HepG2 (cell line): Measurements from ENCODE around the gene FNDC3B. TPM values are rescaled to one million over a fixed set of nuclear protein-coding genes. Genes with fewer than 3 reads are reported as not detected.

ENCODE experiments used
- ATF7 ChIP-seq, 2 experiments: fragments of 450-650 bp in 1 of 2; sonication (generic) in 1 of 2; formaldehyde crosslinking in 1 of 2; IDR thresholded peaks; 2 replicates each; pipeline versions ENCODE4 v1.4.0 to v1.6.1; 2016 to 2020; ENCODE audit warnings: antibody characterized with exemption in 1 of 2, mild to moderate bottlenecking in 1 of 2, missing genetic modification reagents in 1 of 2
- FOXJ3 ChIP-seq: sonication (generic); formaldehyde crosslinking; IDR thresholded peaks from 2 replicates; pipeline ENCODE4 v1.4.0; 2020; ENCODE audit warnings: missing genetic modification reagents, mild to moderate bottlenecking, borderline replicate concordance
- KDM1A ChIP-seq: IDR thresholded peaks from 2 replicates; pipeline ENCODE4 v1.6.1; 2016; ENCODE audit warnings: missing compliant biosample characterization
- MBNL3 ChIP-seq: fragments of 250-450 bp; sonication (Bioruptor Pico); conservative IDR thresholded peaks from 2 replicates; pipeline ENCODE4 v1.8.0; 2022; ENCODE audit warnings: mild to moderate bottlenecking, inconsistent platforms
- MEIS2 ChIP-seq: sonication (generic); formaldehyde crosslinking; IDR thresholded peaks from 2 replicates; pipeline ENCODE4 v1.9.0; 2021; ENCODE audit warnings: mild to moderate bottlenecking, missing genetic modification reagents
- NR1H2 ChIP-seq: sonication (generic); formaldehyde crosslinking; IDR thresholded peaks from 2 replicates; pipeline ENCODE4 v1.8.1; 2022; ENCODE audit warnings: low read depth, missing genetic modification reagents, borderline replicate concordance
- POGZ ChIP-seq: sonication (generic); formaldehyde crosslinking; IDR thresholded peaks from 2 replicates; pipeline ENCODE4 v1.4.0; 2020; ENCODE audit warnings: mild to moderate bottlenecking, missing genetic modification reagents
- RFX1 ChIP-seq: fragments of 450-650 bp; IDR thresholded peaks from 2 replicates; pipeline ENCODE4 v1.6.1; 2017
- SP1 ChIP-seq, 2 experiments: fragments of 450-650 bp in 1 of 2; sonication (generic) in 1 of 2; formaldehyde crosslinking in 1 of 2; IDR thresholded peaks; 2 replicates each; pipeline versions ENCODE4 v1.4.0 to v1.6.1; 2016 to 2020; ENCODE audit warnings: missing genetic modification reagents in 1 of 2
- ZC3H13 ChIP-seq: sonication (generic); formaldehyde crosslinking; IDR thresholded peaks from 2 replicates; pipeline ENCODE4 v1.8.1; 2023; ENCODE audit warnings: mild to moderate bottlenecking, missing genetic modification reagents, moderate library complexity
- ZKSCAN8 ChIP-seq: IDR thresholded peaks from 2 replicates; pipeline ENCODE4 v1.6.1; 2016; ENCODE audit warnings: borderline replicate concordance, missing genetic modification reagents, missing compliant biosample characterization
- ZNF263 ChIP-seq: sonication (generic); formaldehyde crosslinking; IDR thresholded peaks from 2 replicates; pipeline ENCODE4 v1.4.0; 2020; ENCODE audit warnings: missing genetic modification reagents
- ZNF567 ChIP-seq: sonication (generic); formaldehyde crosslinking; IDR thresholded peaks from 2 replicates; pipeline ENCODE4 v1.8.1; 2023; ENCODE audit warnings: mild to moderate bottlenecking, missing genetic modification reagents, borderline replicate concordance
- ZNF614 ChIP-seq: IDR thresholded peaks from 2 replicates; pipeline ENCODE4 v1.6.1; 2018; ENCODE audit warnings: missing biosample characterization, missing genetic modification reagents, inconsistent platforms, borderline replicate concordance
- ZNF709 ChIP-seq: sonication (generic); formaldehyde crosslinking; IDR thresholded peaks from 2 replicates; pipeline ENCODE4 v1.5.0; 2020; ENCODE audit warnings: mild to moderate bottlenecking, missing genetic modification reagents
- polyA plus RNA-seq, 8 experiments: library from polyadenylated mRNA; depleted of rRNA in 3 of 8; stranded (reverse) in 7 of 8; unstranded in 1 of 8; fragments of >200 nt; fragmentation: Illumina TruSeq in 4 of 8; extraction: Trizol in 4 of 8; gene quantifications; 2 replicates each; pipeline versions ENCODE4 v1.2.1 to v1.2.3, GENCODE V29; 2011 to 2016; ENCODE audit warnings: low read depth in 4 of 8, missing spikeins in 1 of 8, mixed read lengths in 1 of 8; ENCODE audit not compliant: insufficient read depth in 1 of 8
- total RNA-seq, 5 experiments: library from RNA; depleted of rRNA; stranded (reverse); fragments of >200 nt; fragmentation: Illumina TruSeq; extraction: Trizol; gene quantifications; 2 replicates each; pipeline ENCODE4 v1.2.3, GENCODE V29; 2016; ENCODE audit warnings: low read depth in 1 of 5
- TF ChIP-seq, protein P1 (sequence below): sonication (generic); formaldehyde crosslinking; IDR thresholded peaks from 2 replicates; pipeline ENCODE4 v1.5.0; 2020; ENCODE audit warnings: mild to moderate bottlenecking, missing genetic modification reagents, borderline replicate concordance
- TF ChIP-seq, protein P2 (sequence below): sonication (generic); formaldehyde crosslinking; IDR thresholded peaks from 2 replicates; pipeline ENCODE4 v1.5.1; 2020; ENCODE audit warnings: missing genetic modification reagents, mild to moderate bottlenecking, borderline replicate concordance
- TF ChIP-seq, protein P3 (sequence below): sonication (generic); formaldehyde crosslinking; IDR thresholded peaks from 2 replicates; pipeline ENCODE4 v1.5.1; 2020; ENCODE audit warnings: missing genetic modification reagents, mild to moderate bottlenecking, borderline replicate concordance
- TF ChIP-seq, protein P4 (sequence below): sonication (generic); formaldehyde crosslinking; IDR thresholded peaks from 2 replicates; pipeline ENCODE4 v1.8.0; 2022; ENCODE audit warnings: missing genetic modification reagents, mild to moderate bottlenecking, borderline replicate concordance

FNDC3B gene
- total and polyA plus RNA-seq, 2 of the 13 experiments (the other 11 are each of a cell fraction or from before 2014, with no cell fraction given): 74.8 to 103 TPM

DNA sequence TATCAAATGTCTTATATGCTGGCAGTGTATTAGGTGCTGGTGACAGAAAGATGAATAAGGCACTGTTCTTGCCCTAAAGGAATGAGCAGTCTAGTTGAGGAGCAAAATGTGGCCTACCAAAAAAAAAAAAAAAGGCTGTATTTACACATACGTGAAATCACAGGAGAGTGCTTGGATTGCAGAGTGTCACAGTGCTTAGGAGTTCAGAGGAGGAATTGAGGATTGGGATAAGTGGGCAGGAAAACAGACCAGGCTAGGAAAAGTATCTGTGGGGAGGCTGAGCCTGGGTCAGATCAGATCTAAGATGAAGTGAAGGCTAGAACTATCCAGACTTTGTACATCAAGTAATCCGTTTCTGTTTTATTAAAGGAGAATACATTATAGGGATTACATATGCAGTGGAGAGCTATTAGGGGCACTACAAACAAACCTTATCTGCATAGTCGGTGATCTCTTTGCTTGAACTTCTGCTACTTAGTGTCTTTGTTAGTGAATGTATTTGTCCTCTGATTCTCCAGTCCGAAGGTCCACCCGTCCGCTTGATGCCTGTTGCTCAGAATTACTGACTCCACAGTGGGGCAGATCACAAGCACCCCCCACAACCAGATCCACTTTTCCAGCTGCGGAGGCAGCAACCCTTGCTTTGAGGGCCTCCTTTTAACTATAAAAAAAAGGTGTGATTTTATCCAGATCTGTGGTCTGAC is 80.0 kb downstream of the FNDC3B start (continued):
- TF ChIP-seq, protein P1, sequence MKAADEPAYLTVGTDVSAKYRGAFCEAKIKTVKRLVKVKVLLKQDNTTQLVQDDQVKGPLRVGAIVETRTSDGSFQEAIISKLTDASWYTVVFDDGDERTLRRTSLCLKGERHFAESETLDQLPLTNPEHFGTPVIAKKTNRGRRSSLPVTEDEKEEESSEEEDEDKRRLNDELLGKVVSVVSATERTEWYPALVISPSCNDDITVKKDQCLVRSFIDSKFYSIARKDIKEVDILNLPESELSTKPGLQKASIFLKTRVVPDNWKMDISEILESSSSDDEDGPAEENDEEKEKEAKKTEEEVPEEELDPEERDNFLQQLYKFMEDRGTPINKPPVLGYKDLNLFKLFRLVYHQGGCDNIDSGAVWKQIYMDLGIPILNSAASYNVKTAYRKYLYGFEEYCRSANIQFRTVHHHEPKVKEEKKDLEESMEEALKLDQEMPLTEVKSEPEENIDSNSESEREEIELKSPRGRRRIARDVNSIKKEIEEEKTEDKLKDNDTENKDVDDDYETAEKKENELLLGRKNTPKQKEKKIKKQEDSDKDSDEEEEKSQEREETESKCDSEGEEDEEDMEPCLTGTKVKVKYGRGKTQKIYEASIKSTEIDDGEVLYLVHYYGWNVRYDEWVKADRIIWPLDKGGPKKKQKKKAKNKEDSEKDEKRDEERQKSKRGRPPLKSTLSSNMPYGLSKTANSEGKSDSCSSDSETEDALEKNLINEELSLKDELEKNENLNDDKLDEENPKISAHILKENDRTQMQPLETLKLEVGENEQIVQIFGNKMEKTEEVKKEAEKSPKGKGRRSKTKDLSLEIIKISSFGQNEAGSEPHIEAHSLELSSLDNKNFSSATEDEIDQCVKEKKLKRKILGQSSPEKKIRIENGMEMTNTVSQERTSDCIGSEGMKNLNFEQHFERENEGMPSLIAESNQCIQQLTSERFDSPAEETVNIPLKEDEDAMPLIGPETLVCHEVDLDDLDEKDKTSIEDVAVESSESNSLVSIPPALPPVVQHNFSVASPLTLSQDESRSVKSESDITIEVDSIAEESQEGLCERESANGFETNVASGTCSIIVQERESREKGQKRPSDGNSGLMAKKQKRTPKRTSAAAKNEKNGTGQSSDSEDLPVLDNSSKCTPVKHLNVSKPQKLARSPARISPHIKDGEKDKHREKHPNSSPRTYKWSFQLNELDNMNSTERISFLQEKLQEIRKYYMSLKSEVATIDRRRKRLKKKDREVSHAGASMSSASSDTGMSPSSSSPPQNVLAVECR: no peak; the same call in 1 of the 2 replicates
- no peak for TF ChIP-seq POGZ
- TF ChIP-seq, protein P2, sequence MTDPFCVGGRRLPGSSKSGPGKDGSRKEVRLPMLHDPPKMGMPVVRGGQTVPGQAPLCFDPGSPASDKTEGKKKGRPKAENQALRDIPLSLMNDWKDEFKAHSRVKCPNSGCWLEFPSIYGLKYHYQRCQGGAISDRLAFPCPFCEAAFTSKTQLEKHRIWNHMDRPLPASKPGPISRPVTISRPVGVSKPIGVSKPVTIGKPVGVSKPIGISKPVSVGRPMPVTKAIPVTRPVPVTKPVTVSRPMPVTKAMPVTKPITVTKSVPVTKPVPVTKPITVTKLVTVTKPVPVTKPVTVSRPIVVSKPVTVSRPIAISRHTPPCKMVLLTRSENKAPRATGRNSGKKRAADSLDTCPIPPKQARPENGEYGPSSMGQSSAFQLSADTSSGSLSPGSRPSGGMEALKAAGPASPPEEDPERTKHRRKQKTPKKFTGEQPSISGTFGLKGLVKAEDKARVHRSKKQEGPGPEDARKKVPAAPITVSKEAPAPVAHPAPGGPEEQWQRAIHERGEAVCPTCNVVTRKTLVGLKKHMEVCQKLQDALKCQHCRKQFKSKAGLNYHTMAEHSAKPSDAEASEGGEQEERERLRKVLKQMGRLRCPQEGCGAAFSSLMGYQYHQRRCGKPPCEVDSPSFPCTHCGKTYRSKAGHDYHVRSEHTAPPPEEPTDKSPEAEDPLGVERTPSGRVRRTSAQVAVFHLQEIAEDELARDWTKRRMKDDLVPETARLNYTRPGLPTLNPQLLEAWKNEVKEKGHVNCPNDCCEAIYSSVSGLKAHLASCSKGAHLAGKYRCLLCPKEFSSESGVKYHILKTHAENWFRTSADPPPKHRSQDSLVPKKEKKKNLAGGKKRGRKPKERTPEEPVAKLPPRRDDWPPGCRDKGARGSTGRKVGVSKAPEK (CRISPR knock-in tag): no peak
- no peak for TF ChIP-seq ZNF567
- TF ChIP-seq ZKSCAN8 (CRISPR knock-in tag): 0 out of 2 replicates have a peak, but pooled peaks have one; percentile 8
- TF ChIP-seq NR1H2 (CRISPR knock-in tag): no peak
- TF ChIP-seq ZNF709 (CRISPR knock-in tag): no peak
- TF ChIP-seq MEIS2 (CRISPR knock-in tag): peak; percentile 38; the same call in 1 of the 2 replicates
- TF ChIP-seq ZNF263: no peak
- TF ChIP-seq ATF7 (IDR thresholded peaks at IDR 0.05): no peak
- no peak for TF ChIP-seq ATF7 (CRISPR knock-in tag; IDR thresholded peaks at IDR 0.05)
- TF ChIP-seq, protein P3, sequence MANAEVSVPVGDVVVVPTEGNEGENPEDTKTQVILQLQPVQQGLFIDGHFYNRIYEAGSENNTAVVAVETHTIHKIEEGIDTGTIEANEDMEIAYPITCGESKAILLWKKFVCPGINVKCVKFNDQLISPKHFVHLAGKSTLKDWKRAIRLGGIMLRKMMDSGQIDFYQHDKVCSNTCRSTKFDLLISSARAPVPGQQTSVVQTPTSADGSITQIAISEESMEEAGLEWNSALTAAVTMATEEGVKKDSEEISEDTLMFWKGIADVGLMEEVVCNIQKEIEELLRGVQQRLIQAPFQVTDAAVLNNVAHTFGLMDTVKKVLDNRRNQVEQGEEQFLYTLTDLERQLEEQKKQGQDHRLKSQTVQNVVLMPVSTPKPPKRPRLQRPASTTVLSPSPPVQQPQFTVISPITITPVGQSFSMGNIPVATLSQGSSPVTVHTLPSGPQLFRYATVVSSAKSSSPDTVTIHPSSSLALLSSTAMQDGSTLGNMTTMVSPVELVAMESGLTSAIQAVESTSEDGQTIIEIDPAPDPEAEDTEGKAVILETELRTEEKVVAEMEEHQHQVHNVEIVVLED (CRISPR knock-in tag): no peak
- TF ChIP-seq, protein P4, sequence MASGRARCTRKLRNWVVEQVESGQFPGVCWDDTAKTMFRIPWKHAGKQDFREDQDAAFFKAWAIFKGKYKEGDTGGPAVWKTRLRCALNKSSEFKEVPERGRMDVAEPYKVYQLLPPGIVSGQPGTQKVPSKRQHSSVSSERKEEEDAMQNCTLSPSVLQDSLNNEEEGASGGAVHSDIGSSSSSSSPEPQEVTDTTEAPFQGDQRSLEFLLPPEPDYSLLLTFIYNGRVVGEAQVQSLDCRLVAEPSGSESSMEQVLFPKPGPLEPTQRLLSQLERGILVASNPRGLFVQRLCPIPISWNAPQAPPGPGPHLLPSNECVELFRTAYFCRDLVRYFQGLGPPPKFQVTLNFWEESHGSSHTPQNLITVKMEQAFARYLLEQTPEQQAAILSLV: no peak
- TF ChIP-seq MBNL3 (CRISPR knock-in tag): no peak
- TF ChIP-seq RFX1: no peak
- no peak for TF ChIP-seq KDM1A (CRISPR knock-in tag)
- TF ChIP-seq SP1 (IDR thresholded peaks at IDR 0.05): no peak
- no peak for TF ChIP-seq SP1 (CRISPR knock-in tag; IDR thresholded peaks at IDR 0.05)
- TF ChIP-seq FOXJ3 (CRISPR knock-in tag): peak; percentile 41; the same call in 1 of the 2 replicates
- TF ChIP-seq ZNF614 (CRISPR knock-in tag): 0 out of 2 replicates have a peak, but pooled peaks have one; percentile 33
- TF ChIP-seq ZC3H13 (CRISPR knock-in tag): no peak
